Coronary artery (tissue), 2 donors: Measurements from ENCODE around the gene LHPP.

ENCODE experiments used
- DNase-seq: peaks from one replicate; pipeline ENCODE4 v3.0.0-alpha.2; 2017; ENCODE audit warnings: low spot score
- H3K27ac ChIP-seq, 2 donors: fragments of 200-600 bp; sonication (generic); one replicate each; pipeline ENCODE4 v1.5.1; 2016 to 2019
- H3K4me3 ChIP-seq: fragments of 200-600 bp; sonication (generic); 2 replicates; pipeline ENCODE4 v1.5.1; 2016; ENCODE audit warnings: mild to moderate bottlenecking, moderate library complexity
- CTCF ChIP-seq: fragments of 200-600 bp; sonication (generic); IDR thresholded peaks from one replicate; pipeline ENCODE4 v1.5.1; 2019; ENCODE audit warnings: antibody characterized with exemption

Gene LHPP

GRCh38 chr10:124563320-124564040 is 101.9 kb downstream of the LHPP start:
- Histone ChIP-seq H3K27ac (no peak overlapping the region), H3K4me3 (no peak overlapping the region)
- DNase-seq: no peak
- no peak for TF ChIP-seq CTCF

- no peak overlapping the region for H3K27ac ChIP-seq
- no peak for DNase-seq
- no peak overlapping the region for H3K4me3 ChIP-seq
- no peak for TF ChIP-seq CTCF
Measured at GRCh38 chr10:124564881-124565280, 103.3 kb downstream of the LHPP start.

- Histone ChIP-seq H3K4me3 (no peak overlapping the region), H3K27ac (no peak overlapping the region)
- DNase-seq: no peak
- no peak for TF ChIP-seq CTCF
Measured at GRCh38 chr10:124565565-124566221, 104.1 kb downstream of the LHPP start.

- no peak for TF ChIP-seq CTCF
- DNase-seq: no peak
- Histone ChIP-seq H3K27ac (no peak overlapping the region), H3K4me3 (no peak overlapping the region)
Measured at GRCh38 chr10:124566222-124566888, 104.7 kb downstream of the LHPP start.

- Histone ChIP-seq H3K27ac (no peak overlapping the region), H3K4me3 (no peak overlapping the region)
- no peak for DNase-seq
- TF ChIP-seq CTCF: no peak
Measured at GRCh38 chr10:124566981-124567835, 105.6 kb downstream of the LHPP start.

GRCh38 chr10:124568339-124568738 is 106.7 kb downstream of the LHPP start:
- Histone ChIP-seq H3K4me3 (no peak overlapping the region), H3K27ac (no peak overlapping the region)
- TF ChIP-seq CTCF: no peak
- no peak for DNase-seq
